NOMO-1 (cell line): Measurements from ENCODE around the gene TPSD1.
"Not testable (repeated sequence)": the region's sequence is repeated elsewhere in the genome, so short reads cannot be mapped to it uniquely, and the experiment has no call there.

Experiments used
- DNase-seq, 2 experiments: peaks; one replicate each; lab custom pipeline; 2025; ENCODE audit not compliant: unreplicated experiment in 2 of 2; lab: John Stamatoyannopoulos, UW

Gene TPSD1

DNA sequence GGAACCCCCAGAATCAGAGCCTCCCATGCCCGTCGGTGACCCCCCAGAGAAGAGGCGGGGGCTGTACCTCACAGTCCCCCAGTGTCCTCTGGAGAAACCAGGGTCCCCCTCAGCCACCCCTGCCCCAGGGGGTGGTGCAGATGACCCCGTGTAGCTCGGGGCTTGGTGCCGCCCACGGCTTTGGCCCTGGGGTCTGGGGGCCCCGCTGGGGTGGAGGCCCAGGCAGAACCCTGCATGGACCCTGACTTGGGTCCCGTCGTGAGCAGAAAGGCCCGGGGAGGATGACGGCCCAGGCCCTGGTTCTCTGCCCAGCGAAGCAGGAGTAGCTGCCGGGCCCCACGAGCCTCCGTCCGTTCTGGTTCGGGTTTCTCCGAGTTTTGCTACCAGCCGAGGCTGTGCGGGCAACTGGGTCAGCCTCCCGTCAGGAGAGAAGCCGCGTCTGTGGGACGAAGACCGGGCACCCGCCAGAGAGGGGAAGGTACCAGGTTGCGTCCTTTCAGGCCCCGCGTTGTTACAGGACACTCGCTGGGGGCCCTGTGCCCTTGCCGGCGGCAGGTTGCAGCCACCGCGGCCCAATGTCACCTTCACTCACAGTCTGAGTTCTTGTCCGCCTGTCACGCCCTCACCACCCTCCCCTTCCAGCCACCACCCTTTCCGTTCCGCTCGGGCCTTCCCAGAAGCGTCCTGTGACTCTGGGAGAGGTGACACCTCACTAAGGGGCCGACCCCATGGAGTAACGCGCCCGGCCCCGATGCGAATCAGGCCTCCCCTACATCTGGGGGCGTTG, 34.8 kb upstream of the TPSD1 start:
- DNase-seq: no peak

DNA sequence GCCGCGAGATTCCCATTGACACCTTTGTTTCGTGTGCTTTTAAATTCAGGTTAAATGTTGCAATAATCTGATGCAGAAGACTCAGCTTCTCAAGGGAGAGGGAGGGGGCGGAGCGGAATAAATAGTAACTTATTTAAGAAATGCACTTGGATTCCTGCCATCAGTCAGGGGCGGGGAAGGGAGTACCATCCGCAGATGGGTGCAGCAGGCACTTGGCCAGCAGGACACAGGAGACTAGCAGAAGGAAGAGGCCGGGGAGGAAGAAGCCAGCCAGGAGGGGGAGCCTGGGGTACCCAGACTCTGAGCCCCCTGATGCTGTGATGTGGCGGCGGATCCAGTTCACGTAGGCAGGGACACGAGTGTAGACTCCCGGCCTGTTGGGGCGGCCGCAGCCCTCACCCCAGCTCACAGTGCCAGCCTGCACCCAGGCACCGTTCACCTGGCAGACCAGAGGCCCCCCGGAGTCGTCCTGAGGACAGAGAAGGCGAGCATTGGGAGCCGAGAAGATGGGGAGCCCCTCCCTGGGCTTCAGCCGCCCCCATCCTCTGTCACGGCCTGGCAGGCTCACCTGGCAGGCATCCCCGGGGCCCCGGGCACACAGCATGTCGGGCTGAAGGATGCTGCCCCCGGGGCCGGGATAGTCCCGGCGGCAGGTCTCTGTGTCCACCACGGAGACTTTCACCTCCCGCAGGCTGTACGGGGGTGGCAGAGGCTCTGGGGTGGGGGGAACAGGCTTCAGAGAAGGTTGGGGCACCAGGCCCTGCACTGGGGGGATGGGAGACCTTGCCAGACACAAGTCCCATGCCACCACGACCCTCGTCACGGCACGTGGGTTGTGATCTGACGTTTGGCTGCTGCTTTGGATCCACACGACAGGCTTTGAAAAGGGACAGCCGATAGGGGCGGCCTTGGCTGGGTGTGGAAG, 34.0 kb upstream of the TPSD1 start:
- no peak for DNase-seq

DNA sequence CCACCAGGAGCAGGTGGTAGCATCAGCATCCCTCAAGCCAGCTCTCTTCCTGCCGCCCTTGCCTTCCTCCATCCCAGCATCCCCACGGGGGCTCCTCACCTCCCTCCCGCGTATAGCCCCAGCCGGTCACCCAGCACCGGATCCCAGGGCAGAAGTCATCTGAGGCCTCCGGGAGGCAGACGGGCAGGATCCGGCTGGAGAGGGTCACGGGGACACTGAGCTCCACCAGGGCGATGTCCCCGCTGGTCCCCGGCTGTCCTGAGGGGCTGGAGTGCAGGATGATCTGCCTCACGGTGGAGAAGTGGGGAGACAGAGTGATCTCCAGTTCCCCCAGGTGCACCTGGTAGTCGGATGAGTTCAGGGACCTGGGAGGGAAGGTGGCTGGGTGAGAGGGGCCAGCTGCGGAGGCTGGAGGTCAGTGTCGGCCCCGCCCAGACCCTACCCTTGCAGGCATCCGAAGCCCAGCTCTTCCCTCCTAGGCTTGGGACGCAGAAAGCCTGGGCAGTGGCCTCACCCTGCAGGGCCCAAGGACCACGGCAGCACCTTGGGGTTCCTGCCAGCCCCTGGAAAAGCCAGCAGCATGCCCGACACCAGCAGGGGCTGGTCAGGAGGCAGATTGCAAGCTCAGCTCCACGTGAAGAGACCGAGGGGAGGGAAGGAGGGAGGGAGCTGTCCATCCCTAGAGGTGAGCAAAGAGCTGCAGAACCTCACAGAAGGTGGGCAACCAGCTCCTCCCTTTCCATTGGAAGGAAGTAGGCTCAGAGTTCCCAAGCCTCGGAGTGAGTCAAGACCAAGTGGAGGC, 33.1 kb upstream of the TPSD1 start:
- DNase-seq: no peak

DNA sequence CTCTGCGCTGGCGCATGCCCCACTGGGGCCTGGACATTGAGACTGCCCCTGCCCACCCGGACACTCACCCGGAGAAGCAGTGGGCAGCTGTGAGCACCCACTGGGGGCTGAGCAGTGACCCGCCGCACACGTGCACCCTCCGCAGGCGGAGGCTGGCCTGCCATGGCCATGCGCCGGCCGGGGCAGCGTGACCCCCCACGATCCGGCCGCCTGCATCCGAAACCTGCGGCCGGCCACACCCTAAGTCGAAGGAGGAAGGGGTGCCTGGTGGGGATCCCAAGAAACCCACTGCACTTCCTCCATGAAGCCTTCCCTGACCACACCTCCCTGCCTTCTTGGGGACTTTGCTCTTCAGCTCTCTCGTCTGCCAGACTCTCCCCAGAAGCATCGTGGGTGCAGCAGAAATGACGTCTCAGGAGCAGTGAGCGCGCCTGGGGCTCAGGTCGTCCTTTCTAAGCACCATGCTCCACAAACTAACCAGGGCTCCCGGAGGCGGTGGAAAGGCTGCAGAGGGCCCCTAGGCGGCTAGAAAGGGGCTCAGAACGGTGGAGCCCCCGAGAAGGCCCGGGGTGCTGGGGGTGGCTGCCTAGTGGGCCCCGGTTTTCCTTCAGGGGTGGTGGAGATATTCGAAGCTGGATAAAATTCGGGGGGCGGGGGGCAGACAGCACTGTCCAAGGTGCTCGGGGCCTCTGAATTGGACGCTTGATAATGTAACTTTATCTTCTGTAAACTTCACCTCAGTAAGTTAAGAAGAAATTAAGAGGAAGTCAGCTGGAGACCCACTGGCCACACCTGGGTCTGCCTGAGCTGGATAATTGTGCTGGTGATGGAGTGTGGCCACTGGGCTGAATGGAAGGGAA, 32.3 kb upstream of the TPSD1 start:
- no peak for DNase-seq

DNA sequence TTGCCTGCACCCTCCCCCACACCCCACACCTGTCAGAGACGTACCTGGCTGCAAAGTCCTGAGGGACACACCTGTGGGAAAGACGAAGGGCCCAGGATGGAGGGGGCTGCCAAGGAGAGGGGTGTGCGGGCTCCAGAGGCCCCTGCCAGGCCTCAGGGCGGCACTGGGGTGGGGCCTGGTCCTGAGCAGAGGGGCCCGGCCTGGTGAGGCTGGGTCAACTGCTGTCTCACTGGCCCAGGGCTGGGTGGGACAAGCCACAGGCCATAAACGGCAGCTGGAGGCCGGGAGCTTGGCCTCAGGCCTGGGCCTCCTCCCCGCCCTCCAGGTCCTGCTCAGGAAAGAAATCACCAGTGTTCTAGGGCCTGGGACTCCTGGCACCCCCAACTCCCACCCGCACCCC, 31.3 kb upstream of the TPSD1 start:
- no peak for DNase-seq

DNA sequence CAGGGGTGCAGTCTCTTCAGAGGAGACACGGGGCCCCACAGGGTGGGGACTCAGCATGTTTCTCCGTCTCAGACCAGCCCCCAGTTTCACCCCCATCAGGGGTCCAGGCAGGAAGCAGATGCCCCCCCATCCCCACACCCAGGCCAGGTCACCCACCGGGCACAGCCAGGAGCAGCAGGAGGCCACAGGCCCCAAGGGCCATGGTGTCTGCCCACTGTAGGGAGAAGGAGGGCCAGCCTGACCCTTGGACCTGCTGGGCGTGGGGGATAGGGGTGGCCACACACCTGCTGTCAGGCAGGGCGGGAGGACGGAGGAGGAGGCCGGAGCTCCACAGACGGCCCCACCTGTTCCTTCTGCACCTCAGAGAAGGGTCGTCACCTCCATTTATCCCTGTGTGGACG, 30.8 kb upstream of the TPSD1 start, which contains the start of gene TPSG1:
Gene TPSG1, minus strand, starts transcription at position 218 of the 401 bp plus-strand sequence. Its CDS starts 16 bp downstream, at position 202.
- DNase-seq: no peak

DNA sequence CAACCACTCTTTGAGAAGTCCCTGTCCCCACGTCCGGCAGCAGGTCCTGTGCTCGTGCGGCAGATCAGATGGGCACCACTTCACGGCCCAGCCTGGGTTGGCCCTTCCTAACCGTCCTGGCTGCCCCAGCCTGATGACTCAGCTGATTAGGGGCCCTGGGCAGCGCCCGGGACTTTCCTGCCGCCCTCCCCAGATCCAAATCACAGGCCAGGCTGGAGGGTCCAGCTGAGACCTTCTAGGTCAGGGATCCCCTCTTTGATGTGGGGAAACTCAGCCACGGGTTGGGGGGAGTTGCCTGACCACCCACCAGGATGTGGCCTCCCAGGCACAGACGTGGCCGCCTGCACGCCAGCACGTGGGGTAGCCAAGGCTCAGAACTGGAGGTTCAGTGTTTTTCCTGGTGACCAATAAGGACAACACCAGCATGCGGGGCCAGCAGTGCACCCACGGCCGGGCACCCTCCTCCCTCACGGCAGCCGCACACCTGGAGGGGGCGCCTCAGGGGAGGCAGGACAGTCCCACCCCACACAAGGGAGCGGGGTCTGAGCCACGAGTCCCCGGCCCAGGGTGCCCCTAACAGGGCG, 30.0 kb upstream of the TPSD1 start:
- DNase-seq: not testable (repeated sequence)

DNA sequence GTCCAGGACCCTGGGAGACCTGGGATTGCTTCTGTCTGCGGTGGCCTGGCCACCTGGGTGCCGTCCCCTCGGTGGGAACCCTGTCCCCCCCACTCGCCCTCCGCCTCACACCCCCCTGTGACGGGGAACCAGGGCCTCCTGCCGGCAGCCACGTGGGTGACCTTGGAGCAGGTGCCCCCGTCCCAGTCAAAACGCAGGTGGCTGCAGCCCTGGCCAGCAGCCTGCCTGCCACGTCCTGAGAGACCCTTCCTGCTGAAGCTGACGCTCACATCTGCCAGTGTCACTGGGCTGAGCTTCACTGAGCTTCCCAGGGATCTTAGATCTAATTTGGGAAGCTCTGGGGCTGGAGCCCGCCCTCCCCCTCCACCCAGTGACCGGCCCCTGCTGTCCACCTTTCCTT, 29.2 kb upstream of the TPSD1 start:
- not testable (repeated sequence) for DNase-seq

DNA sequence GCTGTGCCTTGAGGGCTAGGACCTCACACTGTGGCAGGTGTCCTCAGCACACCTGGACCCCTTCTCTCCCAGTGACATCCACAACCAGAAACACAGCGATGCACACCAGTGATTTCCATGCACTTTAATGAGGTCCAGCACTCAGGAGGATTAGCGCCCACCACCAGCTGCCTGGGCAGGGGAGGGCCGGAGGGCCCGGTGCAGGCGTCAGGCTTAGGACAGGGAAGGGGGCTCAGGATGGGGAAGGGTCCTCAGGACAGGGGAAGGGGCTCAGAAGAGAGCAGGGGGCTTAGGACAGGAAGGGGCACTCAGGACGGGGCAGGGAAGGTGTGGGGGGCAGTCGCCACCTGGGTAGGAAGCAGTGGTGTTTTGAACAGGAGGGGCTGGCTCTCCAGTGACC, 27.6 kb upstream of the TPSD1 start:
- not testable (repeated sequence) for DNase-seq

DNA sequence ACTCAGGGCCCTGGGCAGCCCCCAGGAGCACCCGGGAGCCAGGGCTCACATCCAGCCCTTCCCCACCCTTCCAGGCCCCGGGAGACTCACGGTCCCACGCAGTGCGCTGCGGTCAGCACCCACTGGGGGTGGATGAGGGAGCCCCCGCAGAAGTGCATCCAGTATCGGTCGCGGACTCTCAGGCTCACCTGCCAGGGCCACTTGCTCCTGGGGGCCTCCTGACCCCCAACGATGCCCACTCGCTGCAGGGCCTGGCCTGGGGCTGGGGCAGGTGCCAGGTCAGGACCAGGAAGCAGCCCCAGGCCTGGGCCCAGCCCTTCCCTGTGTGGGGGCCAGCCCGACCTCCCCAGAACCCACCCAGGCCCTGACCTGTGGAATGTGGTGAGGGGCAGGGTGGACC, 26.4 kb upstream of the TPSD1 start:
- not testable (repeated sequence) for DNase-seq

DNA sequence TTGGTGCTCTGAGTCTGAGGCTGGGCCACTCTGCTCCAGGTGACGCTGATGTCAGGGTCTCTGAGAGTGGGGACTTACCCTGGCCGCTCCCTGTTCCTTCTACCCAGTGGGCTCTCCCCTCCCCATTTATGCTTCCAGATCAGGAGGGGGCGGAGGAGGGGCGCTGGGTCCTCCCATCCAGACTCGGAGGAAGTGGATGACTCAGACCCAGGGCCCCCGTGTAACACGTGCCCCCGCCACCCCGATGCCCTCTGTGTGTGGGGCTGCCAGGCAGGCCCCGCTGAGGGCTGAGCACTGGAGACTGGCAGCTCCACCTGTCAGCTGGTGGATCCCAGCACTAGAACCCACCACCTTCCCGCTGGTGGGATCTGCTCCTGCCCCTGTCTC, 25.8 kb upstream of the TPSD1 start, which contains the start of gene TPSB2:
Gene TPSB2, minus strand, starts transcription at position 101 of the 387 bp plus-strand sequence. CDS start 233 bp downstream, outside the sequence.
- DNase-seq: not testable (repeated sequence)

DNA sequence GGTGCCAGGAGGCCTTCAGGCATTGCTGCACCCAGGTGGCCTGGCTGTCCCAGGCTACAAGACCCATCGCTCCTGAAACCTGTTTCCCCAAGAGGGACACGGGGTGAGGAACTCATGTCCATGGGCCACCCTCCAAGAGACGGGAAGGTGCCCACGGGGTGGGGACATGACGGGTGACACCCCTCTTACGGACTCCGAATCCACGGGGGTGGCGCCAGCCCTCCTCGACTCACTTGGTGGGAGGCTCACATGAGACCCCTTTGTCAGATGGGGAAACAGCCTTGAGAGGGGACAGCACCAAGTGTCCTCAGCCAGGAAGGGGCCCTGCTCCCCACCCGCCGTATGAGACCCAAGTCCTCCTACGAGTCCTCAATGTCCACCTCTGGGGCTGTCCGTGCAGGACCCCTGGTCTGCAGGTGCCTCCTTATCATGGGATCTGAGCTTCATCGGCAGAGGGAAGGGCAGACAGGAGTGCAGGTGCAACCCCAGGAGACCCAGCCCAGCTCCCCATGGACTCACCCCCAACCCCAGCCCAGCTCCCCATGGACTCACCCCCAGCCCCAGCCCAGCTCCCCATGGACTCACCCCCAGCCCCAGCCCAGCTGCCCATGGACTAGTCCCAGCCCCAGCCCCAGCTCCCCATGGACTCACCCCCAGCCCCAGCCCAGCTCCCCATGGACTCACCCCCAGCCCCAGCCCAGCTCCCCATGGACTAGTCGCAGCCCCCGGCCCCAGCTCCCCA, 25.2 kb upstream of the TPSD1 start:
- not testable (repeated sequence) for DNase-seq

DNA sequence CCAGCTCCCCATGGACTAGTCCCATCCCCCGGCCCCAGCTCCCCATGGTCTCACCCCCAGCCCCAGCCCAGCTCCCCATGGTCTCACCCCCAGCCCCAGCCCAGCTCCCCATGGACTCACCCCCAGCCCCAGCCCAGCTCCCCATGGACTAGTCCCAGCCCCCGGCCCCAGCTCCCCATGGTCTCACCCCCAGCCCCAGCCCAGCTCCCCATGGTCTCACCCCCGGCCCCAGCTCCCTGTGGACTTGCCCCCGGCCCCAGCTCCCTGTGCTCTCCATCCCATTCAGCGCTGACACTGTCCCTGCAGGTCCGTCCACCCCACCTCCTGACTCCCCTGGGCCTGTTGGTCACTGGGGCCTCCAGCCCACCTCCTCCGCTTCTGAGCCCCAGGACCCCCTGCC, 24.6 kb upstream of the TPSD1 start:
- DNase-seq: not testable (repeated sequence)

DNA sequence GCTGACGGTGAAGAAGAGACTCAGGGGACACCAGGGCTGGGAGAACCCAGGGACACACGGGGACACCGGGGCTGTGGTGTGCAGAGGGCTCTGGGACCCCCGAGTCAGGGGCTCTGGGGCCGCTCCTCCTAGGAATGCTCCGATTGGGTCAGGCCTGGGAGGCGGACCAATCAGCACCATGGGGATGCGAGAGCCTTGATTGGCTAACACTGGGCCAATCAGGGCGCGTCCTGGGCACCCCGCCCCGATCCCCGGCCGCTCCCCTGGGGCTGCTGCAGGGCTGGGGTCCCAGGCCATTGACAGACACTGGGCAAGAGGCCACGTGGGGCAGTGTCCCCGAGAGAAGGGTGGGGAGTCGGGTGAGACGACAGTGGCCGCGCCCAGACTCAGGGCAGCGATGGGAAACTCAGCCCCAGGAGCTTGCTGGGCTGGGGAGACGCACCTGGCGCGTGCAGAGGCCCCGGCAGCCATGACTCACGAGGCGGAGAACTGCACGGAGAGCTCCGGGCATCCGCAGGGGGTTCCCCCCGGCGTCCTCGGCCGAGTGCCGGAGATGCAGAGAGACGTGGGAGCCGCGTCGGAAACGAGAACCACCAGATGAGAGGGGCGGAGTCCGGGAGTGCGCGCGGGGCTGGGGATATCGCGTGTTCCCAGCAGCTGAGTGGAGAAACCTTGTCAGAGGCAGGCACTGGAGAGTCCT, 23.7 kb upstream of the TPSD1 start:
- DNase-seq: not testable (repeated sequence)

DNA sequence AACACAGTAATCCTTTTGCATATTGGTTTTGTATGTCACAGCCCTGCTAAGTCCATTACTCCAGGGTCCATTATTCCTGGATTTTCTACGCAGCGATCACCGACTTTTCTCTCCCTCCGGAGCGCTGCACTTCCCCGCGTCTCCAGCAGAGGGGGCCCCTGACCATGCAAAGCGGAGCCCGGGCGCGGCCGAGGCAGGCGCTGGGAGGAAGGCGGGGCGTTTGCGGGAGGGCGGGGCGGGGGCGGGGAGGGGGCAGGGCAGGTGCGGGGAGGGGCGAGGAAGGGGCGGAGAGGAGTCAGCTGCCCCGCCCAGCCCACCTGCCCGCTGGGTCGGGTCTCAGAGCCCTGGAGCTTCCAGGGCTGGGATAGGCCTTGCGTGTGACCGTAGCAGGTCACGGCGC, 19.2 kb upstream of the TPSD1 start:
- not testable (repeated sequence) for DNase-seq

DNA sequence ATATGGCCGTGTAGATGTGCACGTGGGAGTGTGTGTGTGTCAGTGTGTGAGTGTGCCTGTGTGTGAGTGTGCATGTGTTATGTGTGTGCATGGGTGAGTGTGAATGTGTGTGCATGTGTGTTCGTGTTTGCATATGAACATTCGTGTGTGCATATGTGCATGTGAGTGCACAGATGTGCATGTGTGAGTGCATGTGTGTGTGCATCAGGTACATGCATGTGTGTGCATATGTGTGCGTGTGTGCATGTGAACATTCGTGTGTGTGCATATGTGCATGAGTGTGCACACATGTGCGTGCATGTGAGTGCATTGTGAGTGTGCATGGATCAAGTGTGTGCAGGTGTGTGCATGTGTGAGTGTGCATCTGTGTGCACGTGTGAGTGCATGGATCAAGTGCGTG, 17.9 kb upstream of the TPSD1 start:
- DNase-seq: no peak

DNA sequence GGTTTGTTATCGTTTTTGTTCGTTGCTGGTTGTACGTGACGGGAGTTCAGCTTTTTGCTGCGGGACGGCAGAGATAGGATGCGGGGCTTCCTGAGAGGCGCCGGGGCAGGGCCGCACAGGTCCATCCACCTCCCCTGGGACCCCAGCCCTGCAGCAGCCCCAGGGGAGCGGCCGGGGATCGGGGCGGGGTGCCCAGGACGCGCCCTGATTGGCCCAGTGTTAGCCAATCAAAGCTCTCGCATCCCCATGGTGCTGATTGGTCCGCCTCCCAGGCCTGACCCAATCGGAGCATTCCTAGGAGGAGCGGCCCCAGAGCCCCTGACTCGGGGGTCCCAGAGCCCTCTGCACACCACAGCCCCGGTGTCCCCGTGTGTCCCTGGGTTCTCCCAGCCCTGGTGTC, 17.0 kb upstream of the TPSD1 start:
- not testable (repeated sequence) for DNase-seq

DNA sequence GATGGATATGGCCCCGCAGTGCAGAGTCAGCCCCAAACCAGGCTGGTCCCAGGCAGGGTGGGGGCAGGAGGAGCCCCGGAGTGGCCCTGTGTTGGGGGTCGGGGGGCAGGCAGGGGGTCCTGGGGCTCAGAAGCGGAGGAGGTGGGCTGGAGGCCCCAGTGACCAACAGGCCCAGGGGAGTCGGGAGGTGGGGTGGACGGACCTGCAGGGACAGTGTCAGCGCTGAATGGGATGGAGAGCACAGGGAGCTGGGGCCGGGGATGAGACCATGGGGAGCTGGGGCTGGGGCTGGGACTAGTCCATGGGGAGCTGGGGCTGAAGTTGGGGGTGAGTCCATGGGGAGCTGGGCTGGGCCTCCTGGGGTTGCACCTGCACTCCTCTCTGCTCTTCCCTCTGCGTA, 16.3 kb upstream of the TPSD1 start:
- not testable (repeated sequence) for DNase-seq
